ENCODE data around the gene TAF5L.

DNA sequence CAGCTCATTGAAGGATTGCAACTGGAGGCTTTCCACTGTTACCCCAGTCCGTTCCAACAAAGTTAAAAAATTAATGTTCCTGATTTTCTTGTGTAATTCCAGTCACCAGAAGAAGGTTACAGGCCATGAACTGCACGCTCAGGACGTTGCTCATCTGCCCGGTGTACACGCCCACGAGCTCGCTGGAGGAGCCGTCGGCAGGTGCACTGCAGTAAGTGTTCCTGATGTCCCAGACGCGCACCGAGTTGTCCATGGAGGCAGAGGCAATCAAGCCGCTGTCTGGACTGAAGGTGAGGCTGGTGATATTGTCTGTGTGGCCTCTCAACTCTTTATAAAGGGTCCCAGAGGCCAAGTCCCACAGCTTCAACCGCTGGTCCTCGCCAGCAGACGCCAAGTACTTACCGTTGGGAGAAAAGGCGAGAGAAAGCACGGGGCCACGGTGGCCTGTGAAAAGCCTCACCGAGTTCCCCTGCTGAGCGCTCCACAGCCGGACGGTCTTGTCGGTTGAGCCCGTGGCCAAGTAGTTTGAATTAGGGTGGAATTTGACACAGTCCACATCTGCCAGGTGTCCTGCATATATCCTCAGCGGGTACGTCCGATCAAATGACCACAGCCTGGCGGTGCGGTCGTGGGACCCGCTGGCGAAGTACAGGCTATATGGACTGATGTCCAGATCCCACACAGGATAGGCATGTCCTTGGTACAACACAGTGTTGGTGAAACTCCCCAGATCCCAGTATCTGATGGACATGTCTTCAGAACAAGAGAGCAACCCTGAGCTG lies 31.5 kb downstream of the TAF5L start:
- TF ChIP-seq, protein P1, sequence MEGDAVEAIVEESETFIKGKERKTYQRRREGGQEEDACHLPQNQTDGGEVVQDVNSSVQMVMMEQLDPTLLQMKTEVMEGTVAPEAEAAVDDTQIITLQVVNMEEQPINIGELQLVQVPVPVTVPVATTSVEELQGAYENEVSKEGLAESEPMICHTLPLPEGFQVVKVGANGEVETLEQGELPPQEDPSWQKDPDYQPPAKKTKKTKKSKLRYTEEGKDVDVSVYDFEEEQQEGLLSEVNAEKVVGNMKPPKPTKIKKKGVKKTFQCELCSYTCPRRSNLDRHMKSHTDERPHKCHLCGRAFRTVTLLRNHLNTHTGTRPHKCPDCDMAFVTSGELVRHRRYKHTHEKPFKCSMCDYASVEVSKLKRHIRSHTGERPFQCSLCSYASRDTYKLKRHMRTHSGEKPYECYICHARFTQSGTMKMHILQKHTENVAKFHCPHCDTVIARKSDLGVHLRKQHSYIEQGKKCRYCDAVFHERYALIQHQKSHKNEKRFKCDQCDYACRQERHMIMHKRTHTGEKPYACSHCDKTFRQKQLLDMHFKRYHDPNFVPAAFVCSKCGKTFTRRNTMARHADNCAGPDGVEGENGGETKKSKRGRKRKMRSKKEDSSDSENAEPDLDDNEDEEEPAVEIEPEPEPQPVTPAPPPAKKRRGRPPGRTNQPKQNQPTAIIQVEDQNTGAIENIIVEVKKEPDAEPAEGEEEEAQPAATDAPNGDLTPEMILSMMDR (IDR thresholded peaks at IDR 0.05; ENCODE audit: poor library complexity): no peak
- TF ChIP-seq EZH2 (IDR thresholded peaks at IDR 0.05; ENCODE audit: borderline replicate concordance): no peak
- no peak for TF ChIP-seq EZH2phosphoT487 (IDR thresholded peaks at IDR 0.05; ENCODE audit: low read depth, severe bottlenecking, unreplicated experiment)

All from hepatocyte (in vitro differentiated cells).